Subcutaneous adipose tissue (tissue), 4 donors: Measurements from ENCODE around the gene CERS6. TPM values are rescaled to one million over a fixed set of nuclear protein-coding genes. Genes with fewer than 3 reads are reported as not detected.

Source experiments
- CTCF ChIP-seq: fragments of 450-650 bp; IDR thresholded peaks from one replicate; pipeline ENCODE4 v1.5.1; 2016; ENCODE audit warnings: low read depth, mild to moderate bottlenecking, control low read depth, antibody characterized with exemption, moderate library complexity
- total RNA-seq, 4 donors: library from RNA; depleted of rRNA; stranded (reverse); fragments of >200 nt; gene quantifications; one replicate each; pipeline ENCODE4 v1.1.0, GENCODE V29; 2016

The CERS6 gene
- total RNA-seq, 4 donors from 2014 or later: 51.7 to 77.1 (median 59.3) TPM

DNA sequence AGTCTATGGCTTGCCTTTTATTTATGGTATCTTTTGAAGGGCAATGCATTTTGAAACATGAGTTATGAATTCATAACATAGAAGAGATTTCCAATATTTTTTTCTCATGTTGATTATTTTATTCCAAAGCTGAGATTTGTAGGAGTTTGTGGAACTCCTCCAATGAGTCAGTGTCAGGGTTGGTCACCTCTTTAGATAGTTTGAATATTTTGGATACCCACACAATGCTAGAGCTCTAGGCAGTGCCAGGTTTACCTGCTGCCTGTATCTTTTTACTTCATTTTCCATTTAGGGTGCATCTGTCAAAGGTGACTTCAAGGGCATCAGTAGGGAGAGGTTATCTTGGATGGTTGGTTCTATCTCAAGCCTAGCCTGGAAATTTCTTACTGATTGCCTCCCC is 152.7 kb downstream of the CERS6 start:
- TF ChIP-seq CTCF: no peak

- TF ChIP-seq CTCF: no peak
Observed at GRCh38 chr2:168611091-168611490, 155.0 kb downstream of the CERS6 start.

DNA sequence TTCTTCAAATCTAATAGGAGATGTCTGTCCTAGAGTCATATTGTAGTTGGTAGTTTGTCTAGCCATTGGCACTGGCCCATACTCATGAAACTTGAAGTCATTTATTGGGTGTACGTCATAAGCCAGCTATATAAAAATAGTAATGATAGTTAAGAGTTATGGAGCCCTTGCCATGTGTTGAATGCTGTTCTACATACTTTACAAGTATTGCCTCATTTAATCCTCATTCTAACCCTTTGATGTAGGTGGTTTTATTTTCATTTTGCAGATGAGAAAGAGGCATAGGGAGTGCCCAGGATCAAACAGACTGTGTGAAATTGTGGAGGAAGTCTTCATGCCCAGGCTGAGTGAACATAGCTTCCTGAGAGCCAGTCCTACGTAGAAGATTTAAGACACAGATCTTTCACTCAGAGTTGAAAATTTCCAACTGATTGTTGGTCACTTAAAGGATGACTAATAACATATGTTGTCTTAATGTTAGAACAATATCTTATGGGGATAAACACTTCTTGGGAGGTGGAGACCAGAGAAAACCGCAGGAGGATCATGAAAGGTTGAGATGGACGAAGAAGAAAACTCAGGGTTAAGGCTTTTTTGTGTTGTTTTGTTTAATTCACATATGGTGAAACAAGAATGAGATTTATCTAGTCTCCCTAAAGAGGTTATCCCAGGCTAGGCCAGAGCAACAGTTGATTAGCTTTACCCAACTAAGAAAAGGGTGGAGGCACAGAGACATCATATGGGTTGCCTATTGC is 156.0 kb downstream of the CERS6 start:
- no peak for TF ChIP-seq CTCF

DNA sequence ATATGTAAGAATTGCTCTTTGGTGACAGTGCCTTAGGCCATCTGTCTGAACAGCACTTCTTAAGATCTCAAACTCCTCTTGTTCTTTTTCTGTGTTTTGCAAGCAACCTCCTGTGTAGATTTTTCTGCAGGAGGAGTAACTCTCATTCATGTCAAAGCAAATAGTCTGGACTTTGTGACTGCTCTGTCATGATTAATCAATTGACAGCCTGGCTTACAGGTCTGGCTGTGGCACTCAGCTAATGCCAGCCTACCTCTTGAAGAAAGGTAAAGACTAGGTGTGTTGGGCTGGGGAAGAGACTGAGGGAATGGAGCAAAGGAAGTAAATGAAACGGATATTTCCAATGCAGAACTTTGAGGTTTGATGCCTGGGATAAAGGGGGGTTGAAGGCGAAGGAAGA is 156.6 kb downstream of the CERS6 start:
- TF ChIP-seq CTCF: no peak

DNA sequence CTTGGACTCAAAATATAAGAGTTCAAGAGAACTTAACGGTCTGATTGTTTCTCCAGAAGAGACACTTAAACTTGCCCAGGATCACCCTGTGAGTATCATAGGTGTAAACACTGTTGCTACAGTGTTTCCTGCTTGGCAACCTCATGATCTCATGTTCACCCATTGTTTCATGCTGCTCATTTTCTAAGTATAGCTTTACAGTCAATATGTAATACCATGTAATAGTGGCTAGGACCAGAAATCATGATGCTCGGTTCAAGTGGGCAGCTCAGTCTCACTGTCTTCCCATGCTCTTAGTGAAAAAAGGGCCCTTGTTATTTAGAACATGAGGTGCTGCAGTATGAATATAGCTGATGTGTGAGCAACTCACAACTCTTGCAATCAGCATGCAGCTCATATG is 157.5 kb downstream of the CERS6 start:
- TF ChIP-seq CTCF: no peak

DNA sequence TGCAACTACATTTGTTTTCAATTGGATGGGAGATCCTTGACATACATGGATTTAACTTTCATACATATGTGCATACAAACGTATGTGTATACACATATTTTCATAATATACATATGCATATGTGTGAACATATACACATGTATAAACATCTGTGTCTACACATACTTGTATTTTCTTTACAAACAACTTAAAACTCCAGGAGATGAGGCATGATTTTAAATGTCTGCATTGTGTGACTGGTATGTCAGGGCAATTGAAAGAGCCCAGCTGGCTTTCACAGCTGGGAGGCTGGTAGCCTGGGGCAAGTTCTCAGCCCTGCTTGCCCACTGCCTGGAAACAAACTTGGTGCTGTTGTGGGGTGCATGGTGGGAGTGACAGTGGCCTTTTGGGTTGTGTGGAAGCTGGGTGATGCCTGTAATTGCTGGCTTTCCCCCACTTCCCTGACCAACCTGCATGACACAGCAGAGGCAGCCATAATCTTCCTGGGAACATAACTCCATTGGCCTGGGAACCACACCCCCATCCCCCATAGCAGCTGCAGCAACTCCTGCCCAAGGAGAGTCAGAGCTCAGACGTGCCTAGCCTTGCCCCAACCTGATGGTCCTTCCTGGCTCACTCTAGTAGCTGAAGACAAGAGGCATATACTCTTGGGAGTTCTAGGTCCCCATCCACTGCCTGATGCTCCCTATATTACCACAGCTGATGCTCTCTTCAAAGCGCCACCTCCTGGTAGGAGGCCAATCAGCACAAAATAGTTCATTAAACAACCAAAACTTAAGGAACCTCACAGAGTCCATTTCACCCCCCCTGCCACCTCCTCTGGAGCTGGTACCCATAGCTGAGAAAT is 158.3 kb downstream of the CERS6 start:
- no peak for TF ChIP-seq CTCF

DNA sequence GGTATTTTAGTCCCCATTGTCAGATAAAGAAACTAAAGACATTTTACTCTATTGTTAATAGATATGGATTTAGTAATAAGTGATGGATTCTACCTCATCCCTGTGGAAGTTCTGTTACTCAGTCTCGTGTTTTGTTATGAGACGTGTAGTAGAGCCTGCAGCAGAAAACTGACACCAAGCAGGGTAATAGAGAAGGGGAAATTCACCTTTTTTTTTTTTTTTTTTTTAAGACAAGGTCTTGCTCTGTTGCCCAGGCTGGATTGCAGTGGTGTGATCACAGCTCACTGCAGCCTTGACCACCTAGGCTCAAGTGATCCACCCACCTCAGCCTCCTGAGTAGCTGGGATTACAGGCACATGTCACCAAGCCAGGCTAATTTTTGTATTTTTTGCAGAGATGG is 164.5 kb downstream of the CERS6 start:
- no peak for TF ChIP-seq CTCF
